Measurements from ENCODE around the gene POLR3B. TPM values are rescaled to one million over a fixed set of nuclear protein-coding genes. Genes with fewer than 3 reads are reported as not detected.

The POLR3B gene
- total RNA-seq, 1 experiment from 2014 or later, result 14.8 TPM

GRCh38 chr12:106541201-106541600, 183.7 kb downstream of the POLR3B start:
- CTCF ChIA-PET, result no interaction called here
- Histone ChIP-seq H3K4me3 (ENCODE audit: low read depth, low read length, poor library complexity, severe bottlenecking) (no peak overlapping the region), H3K4me1 (ENCODE audit: insufficient read depth, low read length, poor library complexity, severe bottlenecking) (no peaks in the 10 kb centered on the region), H3K9me3 (ENCODE audit: low read depth, low read length, poor library complexity, severe bottlenecking) (no peaks in the 10 kb centered on the region), H3K27me3 (replicated peaks; ENCODE audit: insufficient read depth, low read depth, low read length, poor library complexity) (no peaks in the 10 kb centered on the region), H3K36me3 (ENCODE audit: insufficient read depth, low read length, poor library complexity, severe bottlenecking) (no peaks in the 10 kb centered on the region), H3K27ac (ENCODE audit: low read depth, low read length, poor library complexity, severe bottlenecking) (no peak overlapping the region)
- BruUV-seq (replicated peaks), result no TSS peak
- POLR2A ChIA-PET (ENCODE audit: low non-redundant PET), result no interaction called here
- intact Hi-C loops (cut with micrococcal nuclease; ENCODE audit: unreplicated experiment), result no loop called here
- no peak for DNase-seq (ENCODE audit: low spot score)
- TF ChIP-seq CTCF (conservative IDR thresholded peaks at IDR 0.05; ENCODE audit: low read depth, low read length) (no peak), EZH2 (IDR thresholded peaks at IDR 0.05; ENCODE audit: borderline replicate concordance, low read depth, low read length, poor library complexity, severe bottlenecking) (no peak)

- no TSS peak for BruUV-seq (replicated peaks)
- POLR2A ChIA-PET (ENCODE audit: low non-redundant PET), result no interaction called here
Observed at GRCh38 chr12:106551410-106551809, 193.9 kb downstream of the POLR3B start.

GRCh38 chr12:106552228-106552627, 194.7 kb downstream of the POLR3B start:
- TF ChIP-seq EZH2 (IDR thresholded peaks at IDR 0.05; ENCODE audit: borderline replicate concordance, low read depth, low read length, poor library complexity, severe bottlenecking) (no peak), CTCF (conservative IDR thresholded peaks at IDR 0.05; ENCODE audit: low read depth, low read length) (no peak)
- no peak overlapping the region for H3K27ac ChIP-seq (ENCODE audit: low read depth, low read length, poor library complexity, severe bottlenecking)
- no peaks in the 10 kb centered on the region for H3K4me1 ChIP-seq (ENCODE audit: insufficient read depth, low read length, poor library complexity, severe bottlenecking)
- no peaks in the 10 kb centered on the region for H3K36me3 ChIP-seq (ENCODE audit: insufficient read depth, low read length, poor library complexity, severe bottlenecking)
- no peak overlapping the region for H3K4me3 ChIP-seq (ENCODE audit: low read depth, low read length, poor library complexity, severe bottlenecking)
- POLR2A ChIA-PET (ENCODE audit: low non-redundant PET), result no interaction called here
- H3K9me3 ChIP-seq (ENCODE audit: low read depth, low read length, poor library complexity, severe bottlenecking), result peaks cover 4% of the 10 kb centered on the region
- H3K27me3 ChIP-seq (replicated peaks; ENCODE audit: insufficient read depth, low read depth, low read length, poor library complexity), result no peaks in the 10 kb centered on the region
- DNase-seq (ENCODE audit: low spot score), result no peak
- intact Hi-C loops (cut with micrococcal nuclease; ENCODE audit: unreplicated experiment), result no loop called here
- CTCF ChIA-PET, result no interaction called here
- BruUV-seq (replicated peaks), result no TSS peak

More at GRCh38 chr12:106551410-106551809, 193.9 kb downstream of the POLR3B start:
- DNase-seq (ENCODE audit: low spot score), result peak; percentile 9
- TF ChIP-seq CTCF (conservative IDR thresholded peaks at IDR 0.05; ENCODE audit: low read depth, low read length), result no peak
- TF ChIP-seq EZH2 (IDR thresholded peaks at IDR 0.05; ENCODE audit: borderline replicate concordance, low read depth, low read length, poor library complexity, severe bottlenecking), result no peak
- CTCF ChIA-PET, result no interaction called here
- Histone ChIP-seq H3K27me3 (replicated peaks; ENCODE audit: insufficient read depth, low read depth, low read length, poor library complexity) (no peaks in the 10 kb centered on the region), H3K4me1 (ENCODE audit: insufficient read depth, low read length, poor library complexity, severe bottlenecking) (no peaks in the 10 kb centered on the region), H3K36me3 (ENCODE audit: insufficient read depth, low read length, poor library complexity, severe bottlenecking) (no peaks in the 10 kb centered on the region), H3K9me3 (ENCODE audit: low read depth, low read length, poor library complexity, severe bottlenecking) (peaks cover 4% of the 10 kb centered on the region), H3K27ac (ENCODE audit: low read depth, low read length, poor library complexity, severe bottlenecking) (no peak overlapping the region), H3K4me3 (ENCODE audit: low read depth, low read length, poor library complexity, severe bottlenecking) (no peak overlapping the region)
- intact Hi-C loops (cut with micrococcal nuclease; ENCODE audit: unreplicated experiment), result no loop called here

Other genes with a start within 250 kb of the POLR3B start
- gene NUAK1, start 218.8 kb upstream of the POLR3B start, total RNA-seq (2021), result 1.3 and 1.6 TPM in 2 replicates
- gene CKAP4, start 109.7 kb upstream of the POLR3B start, total RNA-seq (2021), result 81.8 and 89.4 TPM in 2 replicates
- gene TCP11L2, start 55.0 kb upstream of the POLR3B start, total RNA-seq (2021), result 0.39 and 3.0 TPM in 2 replicates
- not detected in 2 replicates for gene RFX4, start 225.3 kb downstream of the POLR3B start, total RNA-seq (2021)